OCI-LY3 (cell line): Measurements from ENCODE around the gene RAB27A.

ENCODE experiments used
- CTCF ChIP-seq: fragments of 200-600, 300-600 bp; sonication (generic); IDR thresholded peaks from 2 replicates; pipeline ENCODE4 v1.5.1; 2014; ENCODE audit warnings: antibody characterized with exemption, low read length, low read depth
- EZH2phosphoT487 ChIP-seq: fragments of 200-600 bp; shearing (Covaris generic); IDR thresholded peaks from 2 replicates; pipeline ENCODE4 v1.6.1; 2018; ENCODE audit warnings: antibody characterized with exemption, mixed run types, low read depth

GRCh38 chr15:55297315-55297714 is 7.7 kb upstream of the RAB27A start:
- TF ChIP-seq CTCF (no peak), EZH2phosphoT487 (no peak)
